A204.1 (cell line): ENCODE data around the gene COL23A1.
A peak's percentile ranks its signal among the peaks of the same experiment; 100 is the strongest.

ENCODE experiments used
- FAIRE-seq: peaks from 2 replicates; lab custom pipeline; 2012; peaks lifted over from hg19 to GRCh38; lab: Jason Lieb, UNC

The COL23A1 gene

DNA sequence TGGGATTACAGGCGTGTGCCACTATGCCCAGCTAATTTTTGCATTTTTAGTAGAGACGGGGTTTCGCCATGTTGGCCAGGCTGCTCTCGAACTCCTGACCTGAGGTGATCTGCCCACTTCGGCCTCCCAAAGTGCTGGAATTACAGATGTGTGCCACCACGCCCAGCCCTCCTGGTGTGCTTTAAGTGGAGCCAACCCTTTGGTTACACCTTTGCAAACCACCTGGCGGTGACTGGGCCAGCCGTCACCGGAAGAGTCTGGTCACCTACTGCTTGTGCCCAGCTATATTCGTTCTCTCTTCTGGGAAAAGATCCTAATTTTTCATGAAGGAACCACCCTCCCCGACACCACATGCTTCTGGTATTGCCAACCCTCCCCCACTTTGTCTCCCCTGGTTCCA lies 35.9 kb downstream of the COL23A1 start:
- no peak for FAIRE-seq

- no peak for FAIRE-seq
Observed at GRCh38 chr5:178553517-178553916, 36.7 kb downstream of the COL23A1 start.

DNA sequence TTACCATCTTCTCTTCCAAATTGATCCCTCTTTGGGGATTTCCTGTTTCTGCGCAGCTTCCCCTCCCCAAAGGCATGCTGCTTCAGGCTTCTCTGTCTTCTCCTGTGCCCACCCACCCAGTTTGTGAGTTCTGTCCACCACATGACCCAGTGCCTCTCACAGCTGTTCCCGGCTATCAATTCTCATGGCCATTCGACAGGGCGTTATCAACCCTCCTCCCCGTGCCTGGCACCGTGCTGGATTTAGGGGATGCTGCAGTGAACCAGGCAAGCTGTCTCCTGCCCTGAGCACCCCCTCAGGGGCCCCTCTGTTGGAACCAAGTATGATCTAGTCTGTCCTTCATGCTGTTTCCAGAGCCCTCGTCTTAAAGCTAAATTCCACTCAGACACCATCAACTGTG lies 38.7 kb downstream of the COL23A1 start:
- FAIRE-seq = no peak

DNA sequence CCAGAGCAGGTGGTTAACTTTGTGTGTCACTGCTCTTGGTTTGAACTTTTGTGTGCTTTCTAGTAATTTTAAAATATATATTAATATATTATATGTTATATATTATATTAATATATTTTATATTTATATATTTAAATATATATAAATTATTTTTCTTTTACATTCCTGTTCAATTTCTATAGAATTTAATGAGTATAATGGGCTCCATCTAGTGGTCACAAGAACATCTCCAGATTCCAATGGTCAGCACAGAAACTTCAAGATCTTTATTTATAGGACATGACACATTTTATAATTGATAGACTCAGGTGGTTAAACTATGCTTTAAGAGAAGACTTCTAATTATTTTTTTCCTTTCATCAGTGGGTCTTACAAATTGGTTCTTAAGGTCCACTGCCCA lies 39.1 kb downstream of the COL23A1 start:
- FAIRE-seq = peak; percentile 99

DNA sequence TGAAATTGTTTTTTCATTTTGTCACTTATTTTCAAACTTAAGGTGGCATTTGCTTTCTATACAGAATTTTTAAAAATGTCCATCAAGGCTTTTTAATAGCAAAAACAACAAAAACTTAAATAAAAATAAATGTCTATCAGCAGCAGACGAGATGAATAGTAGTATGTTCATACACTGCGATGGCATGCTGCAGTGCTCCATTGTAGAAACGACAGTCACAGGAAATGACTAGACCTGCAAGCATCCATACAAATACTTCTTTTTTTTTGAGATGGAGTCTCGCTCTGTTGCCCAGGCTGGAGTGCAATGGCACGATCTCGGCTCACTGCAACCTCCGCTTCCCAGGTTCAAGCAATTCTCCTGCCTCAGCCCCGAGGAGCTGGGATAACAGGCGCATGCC lies 41.4 kb downstream of the COL23A1 start:
- no peak for FAIRE-seq

DNA sequence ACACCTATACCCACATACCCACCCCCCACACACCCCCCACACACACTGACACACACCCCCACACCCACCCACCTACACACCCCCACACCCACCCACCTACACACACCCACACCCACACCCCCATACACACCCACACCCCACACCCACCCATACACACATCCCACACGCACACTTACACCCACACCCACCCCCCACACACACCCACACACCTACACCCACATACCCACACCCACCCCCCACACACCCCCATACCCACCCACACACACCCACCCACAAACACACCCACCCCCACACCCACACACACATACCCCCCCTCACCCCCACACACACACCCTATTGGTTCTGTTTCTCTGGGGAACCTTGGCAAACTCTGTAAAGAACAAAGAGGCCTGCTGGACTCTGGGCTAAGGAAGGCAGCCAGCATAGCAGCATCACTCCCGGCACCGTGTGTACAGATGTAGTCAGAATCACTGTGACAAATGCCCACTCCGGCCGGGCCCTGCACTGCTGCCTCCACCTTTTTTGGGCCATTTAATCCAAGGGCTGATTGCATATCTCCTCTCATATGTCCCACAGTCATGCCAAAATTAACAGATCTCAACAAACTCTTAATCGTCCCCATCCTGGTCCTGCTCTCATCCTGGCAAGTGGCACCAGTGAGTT lies 42.3 kb downstream of the COL23A1 start:
- no peak for FAIRE-seq

GRCh38 chr5:178547052-178547666 lies 43.0 kb downstream of the COL23A1 start:
- FAIRE-seq = no peak

GRCh38 chr5:178546675-178547033 lies 43.5 kb downstream of the COL23A1 start:
- FAIRE-seq = no peak

DNA sequence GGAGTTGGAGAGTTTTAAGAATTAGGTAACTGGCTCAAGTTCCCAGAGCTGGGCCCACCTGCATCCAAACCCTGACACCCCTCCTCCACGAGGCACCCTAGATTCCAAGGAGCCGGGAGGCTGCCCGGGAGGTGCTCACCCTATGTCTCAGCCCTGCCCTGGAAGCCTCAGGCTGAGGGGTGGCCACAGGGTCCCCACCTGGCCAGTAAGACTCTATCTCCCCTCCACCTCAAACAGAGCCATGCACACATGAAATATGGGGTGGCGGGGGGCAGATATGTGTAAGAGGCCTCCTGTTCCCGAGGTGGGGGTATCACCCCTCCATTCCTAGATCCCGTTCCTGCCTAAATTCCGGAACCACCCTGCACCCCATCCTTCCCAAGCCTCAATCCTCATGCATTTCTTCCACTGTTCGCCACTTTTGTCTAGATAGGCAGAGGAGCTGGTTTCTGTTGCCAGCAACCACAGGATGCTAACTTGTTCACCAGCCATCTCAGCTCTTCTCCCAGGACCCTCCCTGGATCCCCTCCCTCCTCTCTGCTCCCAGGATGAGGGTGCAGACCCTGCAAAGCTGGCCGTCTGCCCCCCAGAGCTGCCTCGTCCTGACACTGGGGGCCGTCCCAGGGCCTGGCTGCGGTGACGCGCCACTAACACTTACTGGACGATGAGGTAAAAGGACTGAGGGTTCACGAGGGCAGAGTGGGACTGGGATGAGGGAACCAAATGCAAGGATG lies 44.1 kb downstream of the COL23A1 start:
- no peak for FAIRE-seq

DNA sequence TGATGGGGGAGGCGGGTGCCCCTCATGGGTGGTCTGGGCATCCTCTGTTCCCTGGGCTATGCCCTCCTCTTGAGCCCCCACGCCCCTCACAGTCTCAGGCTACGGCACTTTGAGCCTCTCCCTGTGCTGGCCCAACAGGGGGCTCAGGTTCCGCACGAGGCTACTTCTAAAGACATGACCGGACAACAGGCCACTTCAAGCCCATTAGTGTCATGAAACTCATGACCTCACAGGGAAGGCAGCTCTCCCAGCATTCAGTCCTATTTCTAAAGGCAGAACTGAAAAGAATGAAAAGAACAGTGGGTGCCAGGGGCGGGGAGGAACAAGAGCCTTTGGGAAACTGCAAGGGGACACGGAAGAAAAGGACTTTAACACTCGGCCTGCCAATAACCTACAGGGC lies 45.0 kb downstream of the COL23A1 start:
- FAIRE-seq = no peak

DNA sequence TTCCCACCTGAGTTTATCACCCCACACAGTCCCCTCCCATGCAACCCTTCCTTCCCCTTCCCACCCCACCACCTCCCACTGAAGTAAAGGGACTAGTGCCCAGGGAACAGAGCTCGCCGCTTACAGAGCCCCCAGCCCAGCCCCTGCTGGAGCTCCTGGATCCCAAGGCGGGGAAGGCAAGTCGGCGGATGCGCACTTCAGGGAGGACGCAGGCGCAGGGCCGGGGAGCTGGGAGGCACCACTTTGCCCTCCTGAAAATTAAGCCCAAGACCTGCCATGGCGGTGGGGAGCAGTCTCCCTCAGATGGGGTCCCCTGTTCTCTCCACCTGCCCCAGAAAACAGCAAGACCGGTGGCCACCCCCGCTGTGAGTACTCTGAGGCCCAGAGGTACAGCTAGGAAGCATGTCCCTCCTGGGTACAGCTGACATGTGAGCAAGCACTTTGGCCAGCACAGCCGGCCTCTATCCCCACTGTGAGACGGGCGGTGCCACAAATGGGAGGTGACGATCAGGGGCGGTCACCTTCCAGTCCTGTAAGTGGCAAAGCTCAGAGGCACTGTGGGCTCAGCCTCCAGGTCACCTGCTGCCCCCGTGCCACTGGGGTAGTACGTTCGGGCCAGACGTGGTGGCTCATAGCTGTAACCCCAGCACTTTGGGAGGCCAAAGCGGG lies 45.9 kb downstream of the COL23A1 start:
- FAIRE-seq = no peak

GRCh38 chr5:178542455-178542854 lies 47.7 kb downstream of the COL23A1 start:
- no peak for FAIRE-seq

- no peak for FAIRE-seq
Observed at GRCh38 chr5:178540526-178540925, 49.7 kb downstream of the COL23A1 start.

GRCh38 chr5:178538741-178539229 lies 51.4 kb downstream of the COL23A1 start:
- FAIRE-seq = no peak

DNA sequence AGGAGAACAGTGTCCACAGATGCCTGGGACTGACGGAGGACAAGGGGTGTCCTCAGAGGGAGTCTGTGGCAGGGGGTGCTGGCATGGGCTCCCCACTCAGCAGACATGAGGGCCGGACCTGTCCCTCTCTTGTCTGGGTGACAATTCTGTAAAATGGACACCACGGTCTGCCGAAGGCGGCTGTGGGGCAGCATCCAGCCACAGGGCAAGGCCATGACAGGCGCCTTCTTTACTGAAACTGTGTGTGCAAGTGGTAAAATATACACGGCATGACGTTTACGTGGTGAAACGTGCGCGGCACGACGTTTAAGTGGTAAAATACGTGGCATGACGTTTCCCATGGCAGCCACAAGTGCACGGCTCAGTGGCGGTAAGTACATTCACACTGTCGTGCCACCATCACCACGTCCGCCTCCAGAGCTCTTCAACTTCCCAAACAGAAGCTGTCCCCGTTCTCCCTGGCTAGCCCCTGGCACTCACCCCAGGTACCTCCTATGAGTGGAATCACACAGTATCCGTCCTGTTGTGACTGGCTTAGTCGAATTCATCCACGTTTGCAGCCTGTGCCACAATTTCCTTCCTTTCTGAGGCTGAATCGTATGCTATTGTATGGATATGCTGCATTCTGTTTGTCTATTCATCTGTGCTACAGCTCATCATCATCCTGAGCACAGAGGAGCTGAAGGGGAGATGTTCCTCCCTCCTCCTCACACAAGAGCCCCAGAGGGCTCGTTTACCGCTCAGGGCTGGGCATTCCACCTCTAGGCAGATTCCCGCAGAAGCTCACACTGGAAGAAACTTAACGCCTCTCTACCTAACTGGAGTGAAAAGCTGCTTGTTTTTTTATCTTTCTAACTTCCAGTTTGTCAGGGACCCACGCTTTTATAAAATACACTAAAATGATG lies 52.5 kb downstream of the COL23A1 start:
- FAIRE-seq = no peak

DNA sequence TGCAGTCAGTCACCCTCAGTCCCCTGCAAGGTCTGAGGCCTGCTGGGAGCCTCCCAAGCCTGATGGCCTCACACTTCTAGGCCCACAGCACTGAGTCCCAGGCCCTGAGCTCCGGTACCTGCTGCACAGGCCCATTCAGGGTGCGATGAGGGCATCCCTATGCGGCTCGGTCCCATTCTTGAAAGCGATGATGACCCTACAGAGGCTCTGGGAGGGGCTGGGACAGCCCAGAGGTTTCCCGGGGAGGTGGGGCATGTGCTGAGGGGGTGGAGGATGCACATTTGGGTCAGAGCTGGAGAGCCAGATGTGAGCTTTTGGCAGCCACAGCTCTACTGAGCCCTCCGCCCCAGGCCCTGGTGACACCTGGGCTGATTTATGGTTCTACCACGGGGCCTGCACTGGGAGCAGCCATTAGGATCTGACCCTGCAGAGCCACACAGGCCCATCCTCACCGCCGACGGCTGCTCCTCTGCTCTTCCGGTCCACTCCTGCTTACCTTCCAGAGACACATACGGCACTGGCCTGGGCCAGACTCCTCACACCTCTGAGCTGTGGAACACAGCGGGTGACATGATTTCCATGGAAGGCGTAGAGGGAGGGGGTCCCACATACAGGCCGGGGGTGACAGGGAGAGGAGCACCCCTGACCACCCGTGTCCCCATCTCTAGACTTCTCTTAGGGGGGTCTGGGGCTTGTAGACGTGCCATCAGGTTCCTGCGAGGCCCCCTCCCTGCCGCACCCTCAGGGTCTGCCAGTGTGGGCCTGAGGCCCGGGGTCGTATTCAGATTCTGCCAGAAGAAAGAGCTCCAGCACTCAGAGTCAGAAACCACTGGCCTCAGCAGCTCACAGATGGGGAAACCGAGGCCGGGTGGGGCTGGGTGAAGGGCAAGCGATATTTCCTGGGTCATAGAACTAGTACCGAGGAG lies 53.4 kb downstream of the COL23A1 start:
- FAIRE-seq = no peak

DNA sequence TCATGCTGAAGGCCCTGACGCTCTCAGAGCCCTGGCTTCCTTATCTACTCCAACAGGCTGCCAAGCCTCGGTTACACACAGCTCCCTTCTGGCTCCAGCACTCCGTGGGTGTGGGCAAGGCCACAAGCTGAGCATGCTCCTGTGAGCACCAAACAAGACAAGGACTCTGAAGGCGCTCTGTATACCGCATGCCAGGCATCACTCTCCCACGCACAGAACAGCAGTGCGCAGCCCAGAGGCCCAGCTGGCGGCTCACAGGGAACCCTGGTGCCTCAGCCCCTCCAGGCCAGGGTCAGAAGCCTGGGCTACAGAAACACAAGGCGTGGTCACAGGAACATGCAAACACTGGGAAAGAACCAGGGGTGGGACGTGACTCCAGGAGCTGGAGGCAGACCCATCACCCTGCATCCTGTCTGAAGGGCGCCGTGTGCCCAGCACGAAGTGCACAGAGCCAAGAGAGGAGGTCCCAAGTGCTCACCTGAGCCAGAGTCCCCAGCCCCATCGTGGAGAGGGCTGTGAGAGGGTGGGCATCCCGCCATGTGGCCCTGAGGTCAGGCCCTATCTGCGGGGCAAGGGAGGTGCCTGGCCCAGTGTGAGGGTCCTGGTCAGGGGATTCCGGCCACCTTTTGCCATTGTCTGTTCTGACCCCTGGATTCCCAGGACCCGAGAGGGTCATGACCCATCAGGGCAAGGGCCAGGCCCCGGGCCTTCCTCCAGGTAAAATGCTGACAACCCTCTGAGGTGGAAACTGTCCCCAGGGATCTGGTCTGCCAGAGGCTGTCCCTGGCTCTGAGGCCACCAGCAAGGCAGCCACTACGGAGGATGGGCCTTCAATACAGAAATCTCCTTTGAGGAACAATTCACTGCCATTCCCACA lies 54.7 kb downstream of the COL23A1 start:
- FAIRE-seq = no peak

DNA sequence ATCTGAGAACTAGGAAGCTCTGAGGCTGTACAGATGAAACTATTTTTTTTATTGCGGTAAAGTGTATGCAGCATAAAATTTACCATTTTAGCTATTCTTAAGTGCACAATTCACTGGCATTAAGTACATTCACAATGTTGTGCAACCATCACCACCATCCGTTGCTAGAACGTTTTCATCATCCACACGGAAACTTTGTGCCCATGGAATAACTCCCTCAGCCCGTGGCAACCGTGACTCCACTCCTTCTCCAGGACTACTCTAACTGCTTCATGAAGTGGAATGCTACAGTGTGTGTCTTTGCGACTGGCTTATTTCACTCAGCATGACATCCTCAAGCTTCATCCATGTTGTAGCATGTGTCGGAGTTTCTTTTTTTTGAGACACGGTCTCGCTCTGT lies 57.1 kb downstream of the COL23A1 start:
- FAIRE-seq = no peak

DNA sequence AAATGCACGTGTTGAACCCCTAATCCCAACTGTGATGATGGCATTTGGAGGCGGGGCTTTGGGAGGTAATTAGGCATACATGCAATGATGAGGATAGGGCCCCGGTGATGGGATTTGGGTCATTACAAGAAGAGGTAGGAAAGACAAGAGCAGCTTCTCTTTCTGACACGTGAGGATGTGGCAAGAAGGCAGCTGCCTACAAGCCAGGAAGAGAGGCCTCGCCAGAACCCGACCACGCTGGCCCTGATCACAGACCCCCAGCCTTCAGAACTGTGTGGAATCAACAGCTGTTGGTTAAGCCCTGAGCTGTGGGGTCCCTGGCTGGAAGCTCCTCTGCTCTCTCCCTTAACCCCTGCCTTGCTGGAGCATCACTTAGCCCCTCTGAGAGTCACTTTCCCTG lies 57.5 kb downstream of the COL23A1 start:
- no peak for FAIRE-seq

DNA sequence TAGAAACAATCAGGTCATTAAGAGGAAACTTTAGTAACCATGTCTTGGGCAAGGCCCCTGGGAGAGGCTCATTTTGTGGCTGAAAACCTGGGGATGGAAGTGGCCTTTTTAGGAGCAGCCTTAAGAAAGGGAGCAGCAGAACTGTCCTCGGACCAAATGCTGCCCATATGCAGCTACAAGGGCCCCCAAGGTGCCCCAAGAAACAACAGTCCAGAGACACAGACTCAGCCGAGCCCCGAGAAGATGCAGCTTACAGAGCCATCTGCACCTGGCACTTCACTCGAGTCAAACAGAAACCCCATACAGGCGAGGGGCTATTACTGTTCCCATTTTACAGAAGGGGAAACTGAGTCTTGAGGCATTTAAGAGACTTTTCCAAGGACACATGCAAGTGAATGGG lies 58.0 kb downstream of the COL23A1 start:
- FAIRE-seq = no peak
